Stimulated activated CD4-positive, alpha-beta T cell treated with anti-CD3 and anti-CD28 coated beads, TNF-alpha, amount 100 ng/mL, for 24 hours (primary cell): ENCODE measurements around the gene EFHC1.

Experiments
- DNase-seq, 3 experiments: peaks; one replicate each; pipeline ENCODE4 v3.0.0-alpha.2; 2020; ENCODE audit warnings: low read depth in 3 of 3

Gene EFHC1

GRCh38 chr6:52539607-52540006, 119.5 kb downstream of the EFHC1 start:
- DNase-seq, result no peak

GRCh38 chr6:52540286-52540902, 120.3 kb downstream of the EFHC1 start:
- DNase-seq, result no peak

GRCh38 chr6:52541135-52541534, 121.0 kb downstream of the EFHC1 start:
- no peak for DNase-seq

- DNase-seq, result no peak
Measured at GRCh38 chr6:52543262-52543661, 123.1 kb downstream of the EFHC1 start.

GRCh38 chr6:52543729-52544601, 123.8 kb downstream of the EFHC1 start:
- no peak for DNase-seq

DNA sequence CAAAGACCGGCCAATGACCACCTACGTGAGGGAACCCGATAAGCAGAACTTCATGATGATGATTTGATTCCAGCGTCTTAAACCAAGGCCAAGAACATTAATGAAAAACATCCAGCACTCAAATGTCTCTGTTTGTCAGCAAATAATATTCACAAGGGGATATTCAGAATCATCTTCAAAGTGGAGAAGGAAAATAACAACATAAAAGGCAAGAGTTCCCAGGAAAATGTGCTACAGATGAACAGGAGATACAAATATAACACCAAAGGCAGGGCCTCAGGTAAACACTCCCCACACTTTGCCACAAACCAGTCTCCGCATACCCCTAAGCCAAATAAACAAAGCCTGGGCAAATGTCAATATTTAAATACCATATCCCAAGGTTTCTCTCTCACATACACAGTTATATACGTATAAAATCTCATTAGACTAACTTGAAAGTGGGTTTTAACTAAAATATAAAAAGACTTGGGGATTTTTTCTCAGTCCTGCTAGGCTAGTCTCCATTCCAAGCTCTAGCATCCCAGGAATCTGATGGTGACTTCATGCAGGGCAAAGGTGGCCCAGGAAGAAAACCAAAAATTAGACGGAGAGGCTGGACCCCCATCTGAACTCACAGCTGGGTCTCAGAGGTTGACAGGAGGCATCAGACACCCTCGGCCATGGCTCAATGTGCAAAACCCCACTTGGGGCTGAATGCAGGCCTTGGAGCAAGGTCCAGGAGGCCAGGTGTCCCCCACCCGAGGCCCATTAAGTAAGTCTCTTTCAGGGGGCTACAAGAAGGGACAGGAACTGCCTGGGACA, 124.7 kb downstream of the EFHC1 start:
- DNase-seq, result no peak

GRCh38 chr6:52545406-52546119, 125.4 kb downstream of the EFHC1 start:
- no peak for DNase-seq

DNA sequence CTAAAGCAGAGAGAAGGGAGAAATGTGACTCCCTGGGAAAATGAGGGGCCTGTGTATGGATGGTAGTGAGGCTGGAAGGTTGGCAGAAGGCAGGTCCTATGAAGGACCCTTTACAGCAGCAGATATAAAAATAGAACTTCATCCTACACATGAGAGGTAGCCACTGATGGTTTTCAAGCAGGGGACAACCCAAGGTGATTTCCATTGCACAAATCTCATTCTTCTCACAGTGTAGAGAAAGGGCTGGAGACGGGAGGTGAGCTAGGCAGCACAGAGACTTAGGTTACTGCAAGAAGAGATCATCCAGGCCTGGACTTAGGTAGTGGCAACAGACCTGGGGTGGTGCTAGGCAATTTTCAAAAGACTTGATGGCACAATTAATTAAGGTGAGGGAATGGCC, 126.0 kb downstream of the EFHC1 start:
- DNase-seq, result no peak

DNA sequence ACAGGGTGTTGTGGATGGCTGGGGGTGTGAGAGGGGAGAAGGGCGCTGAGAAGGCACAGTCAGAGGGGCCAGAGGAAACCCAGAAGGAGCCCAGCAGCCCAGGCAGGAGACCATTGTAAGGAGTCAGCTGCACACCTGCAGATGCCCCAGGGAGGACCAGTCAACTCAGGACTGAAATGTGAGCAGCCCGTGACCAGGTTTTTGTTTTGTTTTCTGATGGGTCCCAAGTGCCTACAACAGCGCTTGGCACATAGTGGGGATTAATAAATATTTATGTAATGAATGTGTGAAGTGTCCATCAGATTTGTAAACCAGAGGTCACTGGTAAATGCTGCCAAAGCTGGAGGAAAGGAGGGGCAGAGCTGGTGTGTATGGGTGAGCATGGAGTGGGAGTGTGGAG, 126.5 kb downstream of the EFHC1 start:
- no peak for DNase-seq

GRCh38 chr6:52547647-52548352, 127.7 kb downstream of the EFHC1 start:
- DNase-seq, result no peak

DNA sequence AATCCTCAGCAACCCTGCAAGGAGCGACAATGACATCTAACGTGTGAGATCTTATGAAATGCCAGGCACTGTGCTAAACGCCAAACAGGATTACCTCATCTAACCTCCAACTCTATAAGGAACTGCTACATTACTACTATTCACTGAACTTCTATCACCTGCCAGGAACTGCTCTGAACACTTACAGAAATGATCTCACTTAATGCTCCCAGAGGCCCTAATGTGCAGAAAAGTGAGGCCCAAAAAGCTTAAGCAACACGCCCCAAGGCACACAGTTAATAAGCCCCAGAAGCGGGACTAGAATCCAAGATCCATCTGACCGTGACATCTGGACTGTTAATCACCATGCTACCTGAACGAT, 128.2 kb downstream of the EFHC1 start:
- DNase-seq, result no peak

- DNase-seq, result no peak
Measured at GRCh38 chr6:52548999-52549398, 128.9 kb downstream of the EFHC1 start.

DNA sequence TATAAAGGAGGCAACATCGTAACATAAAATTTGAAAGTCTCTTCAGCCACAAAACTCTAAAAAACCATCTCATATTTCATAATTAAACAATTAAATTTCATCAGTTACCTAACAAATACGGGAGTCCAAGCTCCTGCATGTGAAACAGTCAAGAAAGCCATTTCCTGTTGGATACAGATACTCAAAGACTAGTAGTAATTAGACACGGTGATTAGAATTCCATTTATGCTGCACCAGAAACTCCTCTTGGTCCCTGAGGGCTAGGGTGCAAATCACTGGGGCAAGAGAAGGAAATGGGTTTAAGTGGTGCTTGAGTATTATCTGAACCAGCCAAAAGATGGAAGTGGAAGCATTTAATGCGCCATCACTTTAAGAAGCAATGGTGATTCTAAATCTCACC, 129.3 kb downstream of the EFHC1 start:
- DNase-seq, result no peak

DNA sequence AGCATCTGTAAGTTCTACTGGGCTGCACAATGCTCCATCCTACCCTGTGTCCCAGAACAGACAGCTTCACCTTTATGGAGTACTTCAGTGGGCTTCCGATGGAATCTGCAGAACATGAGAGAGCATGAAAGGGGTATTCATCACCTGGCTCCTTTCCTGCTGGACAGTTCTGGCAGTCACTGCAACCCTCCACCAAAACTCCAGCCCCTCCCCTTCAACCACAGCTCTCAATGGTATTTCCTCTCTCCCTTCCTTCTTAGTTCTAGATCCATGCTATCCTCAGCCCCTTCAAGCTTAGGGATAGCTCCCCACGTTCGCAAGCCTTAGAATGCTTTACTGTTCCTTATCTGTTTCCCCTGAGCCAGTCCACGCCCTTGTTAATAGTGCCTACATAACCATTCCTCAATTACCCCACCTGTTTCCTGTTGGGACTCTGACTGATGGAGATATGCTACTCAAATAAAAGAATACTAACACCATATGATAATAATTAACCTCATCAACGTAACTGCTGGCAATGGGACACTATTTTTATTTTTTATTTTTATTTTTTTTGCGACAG, 130.0 kb downstream of the EFHC1 start:
- no peak for DNase-seq

DNA sequence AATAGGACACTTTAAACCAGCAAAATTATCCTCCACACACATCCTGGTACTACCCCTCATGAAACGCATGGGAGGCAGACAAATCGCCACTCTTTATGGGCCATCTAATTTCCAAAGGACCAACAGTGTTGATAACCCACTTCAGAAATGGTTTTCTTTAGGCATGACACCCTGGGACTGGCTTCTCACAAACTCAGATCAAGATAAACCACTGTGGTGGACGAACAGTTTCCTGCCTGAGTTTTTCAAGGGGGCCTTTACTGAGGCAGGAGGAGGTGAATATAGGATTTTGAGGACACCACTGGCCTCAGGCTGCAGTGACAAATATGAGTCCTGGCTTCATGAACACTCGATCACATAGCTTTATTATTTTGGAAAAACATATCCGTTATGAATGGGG, 130.7 kb downstream of the EFHC1 start:
- no peak for DNase-seq

GRCh38 chr6:52551483-52552277, 131.5 kb downstream of the EFHC1 start:
- DNase-seq, result no peak

DNA sequence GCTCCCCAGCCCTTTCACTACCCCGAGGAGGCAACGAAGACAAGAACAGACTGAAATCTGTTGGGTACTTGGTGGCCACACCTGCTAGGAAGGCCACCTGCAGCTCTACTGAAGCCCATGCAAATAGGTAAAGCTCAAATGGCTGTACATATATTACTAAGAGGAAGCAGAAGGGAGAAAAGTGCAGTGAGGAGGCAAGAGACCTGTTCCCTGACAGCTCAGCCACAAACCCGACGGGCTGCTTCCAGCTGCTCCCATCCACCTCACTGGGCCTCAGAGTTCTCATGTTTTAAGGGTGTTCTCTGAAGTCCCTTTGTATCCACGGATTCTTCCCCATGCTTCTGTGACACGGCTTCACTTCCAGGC, 132.1 kb downstream of the EFHC1 start:
- no peak for DNase-seq

- no peak for DNase-seq
Measured at GRCh38 chr6:52553158-52553557, 133.0 kb downstream of the EFHC1 start.

DNA sequence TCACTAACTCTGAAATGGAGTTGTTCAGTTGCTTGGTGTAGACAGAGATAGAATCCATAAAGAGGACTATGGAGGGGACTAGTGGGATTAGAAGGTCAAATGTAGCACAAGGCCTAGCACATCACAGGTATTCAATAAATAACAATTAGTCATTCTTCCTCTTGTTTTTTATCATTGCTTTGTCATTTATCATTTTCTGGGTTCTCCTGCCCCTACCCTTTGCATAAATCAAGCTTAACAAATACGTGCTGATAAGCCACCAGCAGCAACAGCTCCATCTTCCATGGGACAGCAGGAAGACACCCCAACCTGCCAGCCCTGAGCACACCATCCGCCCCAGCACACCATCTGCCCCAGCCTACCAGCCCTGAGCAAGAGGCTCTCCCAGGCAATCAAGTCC, 133.6 kb downstream of the EFHC1 start:
- no peak for DNase-seq

DNA sequence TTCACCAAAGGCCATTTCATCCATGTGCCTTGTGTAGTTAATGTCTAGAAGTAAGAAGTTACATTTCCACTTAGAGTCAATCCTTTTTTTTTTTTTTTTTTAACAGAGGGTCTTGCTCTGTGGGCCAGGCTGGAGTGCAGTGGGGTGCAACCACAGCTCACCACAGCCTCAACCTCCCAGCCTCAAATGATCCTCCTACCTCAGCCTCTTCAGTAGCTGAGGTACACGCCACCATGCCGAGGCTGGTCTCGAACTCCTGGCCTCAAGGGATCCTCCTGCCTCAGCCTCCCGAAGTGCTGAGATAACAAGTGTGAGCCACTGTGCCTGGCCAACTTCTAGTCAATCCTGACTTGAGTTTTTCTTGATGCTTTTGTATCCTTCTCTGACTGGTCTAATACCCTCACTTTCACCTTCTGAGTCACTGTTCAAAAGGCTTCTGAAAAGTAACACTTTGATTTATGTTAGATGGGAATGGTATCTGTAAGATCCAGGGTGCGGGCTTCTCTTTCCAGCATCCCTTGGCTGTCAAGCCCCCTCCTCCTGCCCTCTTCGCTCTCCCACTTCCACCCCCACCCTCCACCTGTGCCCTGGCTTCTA, 134.6 kb downstream of the EFHC1 start:
- no peak for DNase-seq
